Measurements from ENCODE around the gene MIB1. TPM values are rescaled to one million over a fixed set of nuclear protein-coding genes. Genes with fewer than 3 reads are reported as not detected.

MIB1 gene
- total and polyA plus RNA-seq, 2 donors (not counting 1 experiment from before 2014, with no cell fraction given), result 1.8 to 25.5 TPM

DNA sequence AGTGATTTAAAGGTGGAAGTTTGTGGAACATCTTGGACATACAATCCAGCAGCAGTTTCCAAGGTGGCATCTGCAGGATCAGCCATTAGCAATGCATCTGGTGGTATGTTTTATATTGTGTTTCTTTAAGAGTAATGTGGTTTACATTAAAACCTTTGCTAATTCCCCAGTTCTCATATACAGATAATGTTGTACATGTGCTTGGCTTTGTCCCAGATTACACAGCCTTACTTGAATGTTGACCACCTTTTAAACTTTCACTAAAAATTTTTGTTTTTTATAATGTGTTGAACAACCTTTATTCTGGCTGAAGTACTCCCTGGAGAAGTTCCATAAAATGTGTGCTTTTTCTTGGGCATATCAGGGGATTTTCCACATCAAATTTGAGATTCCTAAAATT lies 57.5 kb downstream of the MIB1 start:
- TF ChIP-seq CTCF (IDR thresholded peaks at IDR 0.05) (no peak), EZH2 (IDR thresholded peaks at IDR 0.05; ENCODE audit: borderline replicate concordance, insufficient read depth, low read depth, low read length, poor library complexity, severe bottlenecking) (no peak)
- no peaks in the 10 kb centered on the region for H3K27me3 ChIP-seq (replicated peaks in 1 of 4; ENCODE audit: control extremely low read depth in 1 of 4, control insufficient read depth in 3 of 4, insufficient read depth in 4 of 4, low read length in 3 of 4)
- H3K79me2 ChIP-seq (ENCODE audit: control insufficient read depth, insufficient read depth, low read length), result no peaks in the 10 kb centered on the region
- H3K4me2 ChIP-seq (replicated peaks; ENCODE audit: low read depth, low read length, poor library complexity, severe bottlenecking), result no peak overlapping the region
- DNase-seq (no peak), ATAC-seq (ENCODE audit: low read depth) (no peak)
- H3K36me3 ChIP-seq (replicated peaks in 1 of 2; ENCODE audit: control extremely low read depth in 1 of 2, control insufficient read depth in 1 of 2, extremely low read depth in 1 of 2, insufficient read depth in 2 of 2, low read length in 1 of 2), result peaks cover 0 to 7% of the 10 kb centered on the region in 2 experiments
- H4K20me1 ChIP-seq (ENCODE audit: control insufficient read depth, insufficient read depth, low read length, poor library complexity, severe bottlenecking), result no peaks in the 10 kb centered on the region
- no peak overlapping the region for H3K4me3 ChIP-seq (ENCODE audit: control extremely low read depth in 1 of 5, extremely low read depth in 1 of 5, insufficient read depth in 1 of 5, low read depth in 2 of 5, low read length in 4 of 5)
- no peaks in the 10 kb centered on the region for H3K4me1 Mint-ChIP-seq
- no peak overlapping the region for H3K4me3 Mint-ChIP-seq
- no peak overlapping the region for H3K27ac ChIP-seq (ENCODE audit: low read length in 2 of 2)
- CTCF ChIA-PET, result no interaction called here
- intact Hi-C loops (cut with micrococcal nuclease), result no loop called here
- H3K9me3 Mint-ChIP-seq (ENCODE audit: insufficient read depth), result no peaks in the 10 kb centered on the region
- H2AFZ ChIP-seq (ENCODE audit: insufficient read depth, low read depth, low read length, poor library complexity, severe bottlenecking), result no peak overlapping the region
- no peaks in the 10 kb centered on the region for H3K4me1 ChIP-seq (ENCODE audit: control insufficient read depth in 2 of 2, insufficient read depth in 2 of 2, low read length in 2 of 2)
- no peaks in the 10 kb centered on the region for H3K9me3 ChIP-seq (ENCODE audit: control extremely low read depth in 1 of 3, control insufficient read depth in 2 of 3, insufficient read depth in 1 of 3, low read length in 2 of 3)
- H3K27ac Mint-ChIP-seq, result no peak overlapping the region
- no peak overlapping the region for H3K9ac ChIP-seq (ENCODE audit: low read length)
- H3K27me3 Mint-ChIP-seq, result no peaks in the 10 kb centered on the region
- POLR2A ChIA-PET, result no interaction called here

DNA sequence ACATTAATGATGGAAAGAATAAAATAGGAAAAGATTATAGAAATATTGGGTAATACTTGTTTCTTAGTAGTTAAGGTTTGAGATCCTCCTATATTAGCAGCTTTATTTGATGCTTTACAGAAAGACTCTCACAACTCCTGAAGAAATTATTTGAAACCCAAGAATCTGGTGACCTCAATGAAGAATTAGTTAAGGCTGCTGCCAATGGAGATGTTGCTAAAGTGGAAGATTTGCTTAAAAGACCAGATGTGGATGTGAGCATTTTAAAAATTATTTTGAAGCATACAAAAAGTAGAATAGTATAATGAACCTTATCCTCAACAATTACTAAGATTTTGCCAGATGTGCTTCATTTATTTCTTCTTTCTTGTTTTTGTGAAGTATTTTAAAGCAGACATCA lies 59.1 kb downstream of the MIB1 start:
- H3K27me3 Mint-ChIP-seq, result no peaks in the 10 kb centered on the region
- Histone ChIP-seq H3K9ac (ENCODE audit: low read length) (no peak overlapping the region), H3K9me3 (ENCODE audit: control extremely low read depth in 1 of 3, control insufficient read depth in 2 of 3, insufficient read depth in 1 of 3, low read length in 2 of 3) (no peaks in the 10 kb centered on the region), H3K79me2 (ENCODE audit: control insufficient read depth, insufficient read depth, low read length) (no peaks in the 10 kb centered on the region), H3K4me1 (ENCODE audit: control insufficient read depth in 2 of 2, insufficient read depth in 2 of 2, low read length in 2 of 2) (no peaks in the 10 kb centered on the region), H3K27ac (ENCODE audit: low read length in 2 of 2) (no peak overlapping the region), H2AFZ (ENCODE audit: insufficient read depth, low read depth, low read length, poor library complexity, severe bottlenecking) (no peak overlapping the region), H3K27me3 (replicated peaks in 1 of 4; ENCODE audit: control extremely low read depth in 1 of 4, control insufficient read depth in 3 of 4, insufficient read depth in 4 of 4, low read length in 3 of 4) (no peaks in the 10 kb centered on the region), H3K4me3 (ENCODE audit: control extremely low read depth in 1 of 5, extremely low read depth in 1 of 5, insufficient read depth in 1 of 5, low read depth in 2 of 5, low read length in 4 of 5) (no peak overlapping the region), H3K36me3 (replicated peaks in 1 of 2; ENCODE audit: control extremely low read depth in 1 of 2, control insufficient read depth in 1 of 2, extremely low read depth in 1 of 2, insufficient read depth in 2 of 2, low read length in 1 of 2) (peaks cover 3 to 7% of the 10 kb centered on the region in 2 experiments), H3K4me2 (replicated peaks; ENCODE audit: low read depth, low read length, poor library complexity, severe bottlenecking) (no peak overlapping the region), H4K20me1 (ENCODE audit: control insufficient read depth, insufficient read depth, low read length, poor library complexity, severe bottlenecking) (no peaks in the 10 kb centered on the region)
- ATAC-seq (ENCODE audit: low read depth) (no peak), DNase-seq (no peak)
- H3K4me1 Mint-ChIP-seq, result no peaks in the 10 kb centered on the region
- ChIA-PET CTCF (interaction anchor here (0.6 kb wide), 1 partner anchor 167 kb away, joined by 3 read pairs; no protein-coding TSS in a partner anchor), POLR2A (no interaction called here)
- H3K27ac Mint-ChIP-seq, result no peak overlapping the region
- intact Hi-C loops (cut with micrococcal nuclease), result no loop called here
- no peaks in the 10 kb centered on the region for H3K9me3 Mint-ChIP-seq (ENCODE audit: insufficient read depth)
- no peak overlapping the region for H3K4me3 Mint-ChIP-seq
- TF ChIP-seq CTCF (IDR thresholded peaks at IDR 0.05) (no peak), EZH2 (IDR thresholded peaks at IDR 0.05; ENCODE audit: borderline replicate concordance, insufficient read depth, low read depth, low read length, poor library complexity, severe bottlenecking) (no peak)
